ENCODE measurements around the gene PCED1B. TPM values are rescaled to one million over a fixed set of nuclear protein-coding genes. Genes with fewer than 3 reads are reported as not detected.

Gene PCED1B
- total RNA-seq, 2 donors from 2014 or later = 2.5 to 7.0 TPM

DNA sequence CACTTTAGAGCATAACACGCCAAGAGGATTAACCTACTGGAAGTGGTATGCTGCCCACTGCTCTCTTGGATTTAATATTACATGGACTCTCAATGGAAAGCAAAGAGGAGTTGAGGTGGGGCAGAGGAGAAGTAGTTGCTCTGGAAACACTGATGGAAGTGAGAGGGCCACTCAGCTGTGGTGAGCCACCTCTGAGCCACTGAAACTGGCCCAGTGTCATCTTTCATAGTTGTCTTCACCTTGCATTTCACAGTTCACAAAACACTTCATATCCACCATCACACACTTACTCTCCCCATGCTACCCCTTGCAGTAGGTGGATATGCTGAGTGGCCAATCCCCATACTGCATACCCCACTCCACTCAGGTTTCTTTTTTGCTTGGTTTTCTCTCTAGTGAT lies 12.2 kb upstream of the PCED1B start:
- WGBS, 2 experiments (ENCODE audit: insufficient coverage in 1 of 2, insufficient read length in 1 of 2) = 92 to 100% methylated on average over 1 of the region's 1 CpG
- Mint-ChIP-seq H3K27me3 (ENCODE audit: insufficient read depth) (no peaks in the 10 kb centered on the region), H3K27ac (no peak overlapping the region), H3K9me3 (peaks cover 3% of the 10 kb centered on the region), H3K4me1 (peaks cover 11% of the 10 kb centered on the region), H3K36me3 (ENCODE audit: low read depth) (no peaks in the 10 kb centered on the region), H3K4me3 (no peak overlapping the region)
- TF ChIP-seq CTCF (conservative IDR thresholded peaks at IDR 0.05) = no peak
- Histone ChIP-seq H3K9me3 (ENCODE audit: control insufficient read depth, low read length) (no peaks in the 10 kb centered on the region), H3K27ac (ENCODE audit: low read depth, low read length) (no peak overlapping the region), H3K36me3 (ENCODE audit: control insufficient read depth, insufficient read depth, low read length) (no peaks in the 10 kb centered on the region), H3K4me1 (ENCODE audit: control insufficient read depth, insufficient read depth, low read length) (no peaks in the 10 kb centered on the region), H3K9ac (ENCODE audit: extremely low read depth, low read length, poor library complexity, severe bottlenecking) (no peak overlapping the region), H3K4me3 (ENCODE audit: low read length) (no peak overlapping the region), H3K27me3 (ENCODE audit: control insufficient read depth, insufficient read depth, low read length, poor library complexity, severe bottlenecking) (no peaks in the 10 kb centered on the region)
- DNase-seq = no peak

GRCh38 chr12:47067771-47068431 lies 11.5 kb upstream of the PCED1B start:
- no peak overlapping the region for H3K4me3 ChIP-seq (ENCODE audit: low read length)
- Mint-ChIP-seq H3K9me3 (no peaks in the 10 kb centered on the region), H3K27me3 (ENCODE audit: insufficient read depth) (no peaks in the 10 kb centered on the region), H3K4me3 (no peak overlapping the region), H3K4me1 (peaks cover 11% of the 10 kb centered on the region), H3K27ac (no peak overlapping the region), H3K36me3 (ENCODE audit: low read depth) (no peaks in the 10 kb centered on the region)
- H3K9ac ChIP-seq (ENCODE audit: extremely low read depth, low read length, poor library complexity, severe bottlenecking) = no peak overlapping the region
- H3K4me1 ChIP-seq (ENCODE audit: control insufficient read depth, insufficient read depth, low read length) = no peaks in the 10 kb centered on the region
- peak overlapping the region; percentile 24 for H3K27ac ChIP-seq (ENCODE audit: low read depth, low read length)
- no peaks in the 10 kb centered on the region for H3K36me3 ChIP-seq (ENCODE audit: control insufficient read depth, insufficient read depth, low read length)
- H3K27me3 ChIP-seq (ENCODE audit: control insufficient read depth, insufficient read depth, low read length, poor library complexity, severe bottlenecking) = no peaks in the 10 kb centered on the region
- no peak for TF ChIP-seq CTCF (conservative IDR thresholded peaks at IDR 0.05)
- H3K9me3 ChIP-seq (ENCODE audit: control insufficient read depth, low read length) = no peaks in the 10 kb centered on the region
- DNase-seq = peak; percentile 56
- 0 to 54% methylated on average over 1 to 5 of the region's 5 CpGs for WGBS, 2 experiments (ENCODE audit: insufficient coverage in 1 of 2, insufficient read length in 1 of 2)

DNA sequence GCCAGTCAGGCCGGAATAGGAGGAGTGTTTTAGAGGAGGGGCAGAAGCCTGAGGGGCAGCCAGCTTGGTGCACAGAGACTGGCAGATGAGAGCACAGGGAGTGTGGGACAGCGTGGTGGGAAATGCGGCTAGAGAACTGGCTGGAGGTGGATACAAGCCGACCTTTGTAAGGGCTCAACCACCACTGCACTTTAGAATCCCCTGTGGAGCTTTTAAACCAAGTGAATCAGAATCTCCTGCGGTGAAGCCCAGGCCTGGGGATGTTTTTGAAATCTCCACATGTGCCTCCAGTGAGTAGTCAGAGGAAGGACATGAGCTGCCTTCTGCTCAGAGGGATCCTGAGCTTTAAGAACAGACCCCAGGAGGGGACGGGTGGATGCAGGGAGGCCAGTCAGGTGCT lies 10.9 kb upstream of the PCED1B start:
- Mint-ChIP-seq H3K27ac (no peak overlapping the region), H3K27me3 (ENCODE audit: insufficient read depth) (no peaks in the 10 kb centered on the region), H3K36me3 (ENCODE audit: low read depth) (no peaks in the 10 kb centered on the region), H3K4me1 (peaks cover 11% of the 10 kb centered on the region), H3K4me3 (no peak overlapping the region), H3K9me3 (no peaks in the 10 kb centered on the region)
- DNase-seq = peak; percentile 90
- Histone ChIP-seq H3K27me3 (ENCODE audit: control insufficient read depth, insufficient read depth, low read length, poor library complexity, severe bottlenecking) (no peaks in the 10 kb centered on the region), H3K9me3 (ENCODE audit: control insufficient read depth, low read length) (no peaks in the 10 kb centered on the region), H3K9ac (ENCODE audit: extremely low read depth, low read length, poor library complexity, severe bottlenecking) (no peak overlapping the region), H3K36me3 (ENCODE audit: control insufficient read depth, insufficient read depth, low read length) (no peaks in the 10 kb centered on the region), H3K27ac (ENCODE audit: low read depth, low read length) (no peak overlapping the region), H3K4me1 (ENCODE audit: control insufficient read depth, insufficient read depth, low read length) (no peaks in the 10 kb centered on the region), H3K4me3 (ENCODE audit: low read length) (no peak overlapping the region)
- 40 to 41% methylated on average over 2 to 6 of the region's 6 CpGs for WGBS, 2 experiments (ENCODE audit: insufficient coverage in 1 of 2, insufficient read length in 1 of 2)
- TF ChIP-seq CTCF (conservative IDR thresholded peaks at IDR 0.05) = no peak

Measured in endodermal cell (in vitro differentiated cells).